ENCODE measurements around the gene ARMC8.

- no peak for TF ChIP-seq CTCF (IDR thresholded peaks at IDR 0.05)
- no peak for TF ChIP-seq POLR2A (IDR thresholded peaks at IDR 0.05)
Observed at GRCh38 chr3:138196023-138196422, 8.9 kb downstream of the ARMC8 start.
